DOHH2 (cell line): ENCODE results near the gene CNTNAP2.

Experiments
- EZH2phosphoT487 ChIP-seq: fragments of 200-600 bp; sonication (generic); IDR thresholded peaks from 2 replicates; pipeline ENCODE4 v1.6.1; 2017; ENCODE audit warnings: borderline replicate concordance, mild to moderate bottlenecking, antibody characterized with exemption, low read length, moderate library complexity, mixed read lengths
- TF ChIP-seq, protein P1 (sequence below): fragments of 200-600 bp; sonication (generic); IDR thresholded peaks from one replicate; pipeline ENCODE4 v1.5.1; 2014; ENCODE audit warnings: antibody characterized with exemption, mild to moderate bottlenecking, low read depth, low read length; ENCODE audit not compliant: poor library complexity, severe bottlenecking

DNA sequence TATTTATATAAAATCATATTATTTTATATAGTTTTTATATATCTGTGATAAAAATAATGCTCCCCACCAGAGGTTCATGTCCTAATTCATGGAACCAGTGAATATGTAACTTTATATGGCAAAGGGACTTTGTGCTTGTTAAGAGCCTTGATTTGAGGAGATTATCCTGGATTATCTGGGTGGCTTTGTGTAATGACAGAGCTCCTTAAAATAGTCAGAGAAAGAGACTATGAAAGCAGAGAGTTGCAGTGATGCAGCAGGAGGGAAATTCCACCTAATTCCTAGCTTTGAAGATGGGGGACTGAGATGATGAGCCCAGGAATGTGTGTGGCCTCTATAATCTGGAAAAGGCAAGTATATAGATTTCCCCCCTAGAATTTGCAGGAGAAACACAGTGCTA is 1439.7 kb downstream of the CNTNAP2 start:
- TF ChIP-seq, protein P1, sequence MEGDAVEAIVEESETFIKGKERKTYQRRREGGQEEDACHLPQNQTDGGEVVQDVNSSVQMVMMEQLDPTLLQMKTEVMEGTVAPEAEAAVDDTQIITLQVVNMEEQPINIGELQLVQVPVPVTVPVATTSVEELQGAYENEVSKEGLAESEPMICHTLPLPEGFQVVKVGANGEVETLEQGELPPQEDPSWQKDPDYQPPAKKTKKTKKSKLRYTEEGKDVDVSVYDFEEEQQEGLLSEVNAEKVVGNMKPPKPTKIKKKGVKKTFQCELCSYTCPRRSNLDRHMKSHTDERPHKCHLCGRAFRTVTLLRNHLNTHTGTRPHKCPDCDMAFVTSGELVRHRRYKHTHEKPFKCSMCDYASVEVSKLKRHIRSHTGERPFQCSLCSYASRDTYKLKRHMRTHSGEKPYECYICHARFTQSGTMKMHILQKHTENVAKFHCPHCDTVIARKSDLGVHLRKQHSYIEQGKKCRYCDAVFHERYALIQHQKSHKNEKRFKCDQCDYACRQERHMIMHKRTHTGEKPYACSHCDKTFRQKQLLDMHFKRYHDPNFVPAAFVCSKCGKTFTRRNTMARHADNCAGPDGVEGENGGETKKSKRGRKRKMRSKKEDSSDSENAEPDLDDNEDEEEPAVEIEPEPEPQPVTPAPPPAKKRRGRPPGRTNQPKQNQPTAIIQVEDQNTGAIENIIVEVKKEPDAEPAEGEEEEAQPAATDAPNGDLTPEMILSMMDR, result no peak
- no peak for TF ChIP-seq EZH2phosphoT487
